GM18502 (cell line): ENCODE measurements around the gene AFG3L2.

ENCODE experiments used
- ATAC-seq: cut with Tn5 transposase; IDR thresholded peaks from one replicate; pipeline ENCODE4 v1.9.1; 2021; ENCODE audit warnings: mild to moderate bottlenecking; ENCODE audit not compliant: unreplicated experiment, poor library complexity

The AFG3L2 gene

DNA sequence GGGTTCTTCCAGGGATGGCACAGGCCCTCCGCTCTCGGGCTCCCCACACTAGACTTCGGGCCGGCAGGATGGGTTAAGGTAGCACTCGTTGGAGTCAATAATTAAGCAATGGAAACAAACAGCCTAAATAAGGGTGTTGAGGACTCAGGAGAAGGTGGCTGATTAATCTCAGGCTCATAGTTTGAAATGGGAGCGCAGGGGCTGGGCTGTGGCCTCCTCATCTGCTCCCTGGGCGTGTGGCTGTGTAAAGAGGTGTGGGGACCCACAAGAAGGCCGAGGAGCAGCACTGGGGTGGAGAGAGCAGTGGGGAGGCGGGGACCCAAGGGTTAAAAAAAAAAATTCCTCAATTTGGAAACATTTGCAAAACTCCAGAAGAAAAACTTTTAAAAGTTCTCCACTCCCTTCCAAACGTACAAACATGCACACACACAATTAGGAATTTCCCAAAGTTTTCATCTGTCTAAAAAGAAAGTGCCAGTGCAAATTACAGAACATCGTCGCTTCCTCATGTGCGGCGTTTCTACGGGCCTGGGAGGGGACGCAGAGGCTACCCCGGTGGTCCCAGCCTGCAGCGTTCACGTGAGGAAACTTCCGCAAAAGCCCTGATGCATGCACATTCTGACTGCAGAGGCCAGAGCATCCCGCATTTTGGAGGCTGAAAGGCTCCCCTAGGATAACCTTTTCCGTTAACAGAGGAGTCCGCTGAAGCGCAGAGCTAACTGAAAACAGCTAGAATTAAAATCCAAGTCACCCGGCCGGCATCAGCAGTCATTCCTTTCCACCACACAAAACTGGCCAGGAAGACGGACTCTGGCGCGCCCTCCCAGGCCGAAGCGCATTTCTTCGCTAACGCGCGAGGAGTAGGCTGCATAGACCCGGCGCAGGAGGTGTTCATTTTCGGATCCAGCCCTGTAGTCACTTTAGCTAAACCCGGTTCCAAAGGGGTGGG is 70.0 kb downstream of the AFG3L2 start:
- peak; percentile 21 for ATAC-seq

GRCh38 chr18:12305930-12306629 is 70.9 kb downstream of the AFG3L2 start:
- no peak for ATAC-seq

- ATAC-seq = no peak
Observed at GRCh38 chr18:12305211-12305610, 71.8 kb downstream of the AFG3L2 start.

- ATAC-seq = no peak
Observed at GRCh38 chr18:12304351-12305210, 72.4 kb downstream of the AFG3L2 start.

DNA sequence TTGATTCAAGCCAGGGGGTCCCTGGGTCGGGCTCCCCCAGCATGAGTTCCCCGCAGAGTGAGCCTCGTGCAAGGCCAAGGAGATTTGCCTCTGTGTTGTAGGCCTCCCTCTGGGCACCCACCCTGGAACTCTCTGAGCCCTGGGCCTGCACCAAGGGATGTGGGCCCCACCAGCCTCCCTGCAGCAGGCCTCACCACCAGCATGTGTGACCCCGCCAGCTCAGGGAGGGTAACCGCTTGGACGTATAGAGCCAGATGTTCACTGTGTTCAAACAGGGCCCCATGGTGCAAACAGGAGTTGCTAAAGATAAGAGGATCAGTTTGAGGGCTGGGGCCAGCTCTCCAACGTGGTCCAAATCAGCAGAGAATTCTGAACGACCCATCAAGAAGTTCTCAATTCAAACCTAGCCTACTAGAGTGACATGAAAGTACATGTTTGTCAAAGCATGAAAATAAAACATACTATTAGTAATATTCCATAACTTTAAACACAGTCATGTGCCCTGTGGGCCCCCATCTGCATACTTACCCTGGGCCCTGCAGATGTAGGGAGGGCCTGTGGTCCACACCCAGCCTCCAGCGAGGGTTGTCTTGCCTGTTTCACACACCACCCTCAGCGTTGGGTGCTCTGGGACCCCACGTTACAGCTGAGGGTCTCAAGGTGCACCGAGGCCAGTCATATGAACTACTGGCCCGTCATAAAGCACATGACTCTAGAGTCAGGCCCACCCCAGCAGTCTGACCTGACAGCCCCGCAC is 74.5 kb downstream of the AFG3L2 start:
- no peak for ATAC-seq

DNA sequence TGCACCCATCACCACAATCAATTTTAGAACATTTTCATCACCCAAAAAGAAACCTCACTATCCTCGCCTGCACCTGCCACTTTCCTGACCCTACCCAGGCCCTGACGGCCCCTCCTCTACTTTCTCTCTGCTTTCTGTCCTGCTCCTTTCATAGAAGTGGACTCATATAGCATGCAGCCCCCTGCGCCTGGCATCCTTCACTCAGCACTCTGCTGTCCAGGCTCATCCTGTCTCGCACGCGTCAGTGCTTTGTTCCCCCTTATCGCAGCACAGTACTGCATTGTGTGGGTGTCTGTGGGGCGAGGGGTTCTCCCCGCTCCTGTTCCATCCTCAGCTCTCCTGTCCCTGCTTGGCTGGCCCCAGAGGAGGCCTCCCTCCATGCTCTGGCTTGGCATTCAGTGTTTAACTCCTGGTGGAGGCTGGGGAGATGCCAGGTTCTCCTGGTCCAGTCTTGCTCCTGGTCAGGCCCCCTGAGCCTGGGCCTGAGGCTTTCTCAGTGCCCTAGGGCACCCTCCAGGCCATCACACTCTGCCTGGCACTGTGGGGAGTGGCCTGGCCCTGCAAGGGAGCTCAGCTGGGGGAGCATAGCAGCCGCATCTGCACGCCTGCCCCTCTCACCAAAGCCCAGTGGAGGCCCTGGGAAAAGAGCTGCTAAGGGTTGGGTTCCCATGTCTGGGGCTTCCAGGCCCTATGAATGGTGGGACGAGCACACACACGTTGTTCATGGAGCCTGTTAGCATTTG is 75.6 kb downstream of the AFG3L2 start:
- ATAC-seq = no peak

GRCh38 chr18:12299862-12300261 is 77.2 kb downstream of the AFG3L2 start:
- no peak for ATAC-seq

GRCh38 chr18:12296457-12296856 is 80.6 kb downstream of the AFG3L2 start:
- ATAC-seq = no peak

DNA sequence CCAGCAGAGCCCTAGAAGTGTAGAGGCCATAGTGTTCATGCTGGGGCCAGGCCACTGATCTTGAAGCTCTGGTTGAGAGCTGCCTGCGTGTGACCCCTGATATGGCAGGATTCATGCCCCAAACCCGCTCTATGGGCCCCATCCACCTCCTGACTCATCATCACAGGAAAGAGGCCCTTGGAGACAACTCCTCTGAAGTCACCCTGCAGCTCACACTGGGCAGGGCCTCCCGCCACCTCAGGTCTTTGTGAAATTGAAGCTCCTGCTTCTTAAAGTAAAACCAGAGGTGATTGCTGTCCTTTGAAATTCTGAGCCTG is 81.0 kb downstream of the AFG3L2 start:
- ATAC-seq = no peak

DNA sequence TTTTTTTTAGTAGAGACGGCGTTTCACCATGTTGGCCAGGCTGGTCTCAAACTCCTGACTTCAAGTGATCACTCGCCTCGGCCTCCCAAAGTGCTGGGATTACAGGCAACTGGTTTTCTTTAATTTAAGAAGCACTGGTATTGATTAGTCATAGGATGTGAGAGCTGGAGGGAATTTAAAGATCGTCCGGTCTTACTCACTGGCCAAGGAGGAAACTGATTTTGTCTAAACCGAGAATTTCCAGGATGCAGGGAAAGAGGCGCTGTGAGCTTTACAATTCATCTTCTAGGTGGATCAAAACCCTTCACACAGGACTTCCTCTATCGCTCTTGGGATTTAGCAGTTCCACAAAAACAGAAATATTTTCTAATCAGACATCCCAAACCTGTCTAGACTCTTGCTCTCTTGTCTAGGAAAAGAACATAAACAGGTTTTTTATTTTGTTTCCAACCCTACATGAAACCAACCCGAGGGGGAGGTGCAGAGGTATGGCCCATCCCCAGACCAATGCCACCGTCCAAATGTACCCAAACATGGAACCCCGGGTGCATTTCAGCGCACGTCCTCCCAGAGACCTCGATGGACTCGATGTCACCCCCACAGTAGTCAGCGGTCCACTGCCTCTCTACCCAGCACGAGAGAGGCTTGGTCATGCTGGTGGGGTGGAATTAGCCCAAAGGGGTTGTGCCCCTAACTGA is 81.5 kb downstream of the AFG3L2 start:
- ATAC-seq = no peak

- ATAC-seq = no peak
Observed at GRCh38 chr18:12293831-12294230, 83.2 kb downstream of the AFG3L2 start.

- no peak for ATAC-seq
Observed at GRCh38 chr18:12291690-12292089, 85.3 kb downstream of the AFG3L2 start.

GRCh38 chr18:12291161-12291560 is 85.9 kb downstream of the AFG3L2 start:
- no peak for ATAC-seq

GRCh38 chr18:12290086-12290485 is 86.9 kb downstream of the AFG3L2 start:
- ATAC-seq = no peak

- no peak for ATAC-seq
Observed at GRCh38 chr18:12288403-12288755, 88.6 kb downstream of the AFG3L2 start.

DNA sequence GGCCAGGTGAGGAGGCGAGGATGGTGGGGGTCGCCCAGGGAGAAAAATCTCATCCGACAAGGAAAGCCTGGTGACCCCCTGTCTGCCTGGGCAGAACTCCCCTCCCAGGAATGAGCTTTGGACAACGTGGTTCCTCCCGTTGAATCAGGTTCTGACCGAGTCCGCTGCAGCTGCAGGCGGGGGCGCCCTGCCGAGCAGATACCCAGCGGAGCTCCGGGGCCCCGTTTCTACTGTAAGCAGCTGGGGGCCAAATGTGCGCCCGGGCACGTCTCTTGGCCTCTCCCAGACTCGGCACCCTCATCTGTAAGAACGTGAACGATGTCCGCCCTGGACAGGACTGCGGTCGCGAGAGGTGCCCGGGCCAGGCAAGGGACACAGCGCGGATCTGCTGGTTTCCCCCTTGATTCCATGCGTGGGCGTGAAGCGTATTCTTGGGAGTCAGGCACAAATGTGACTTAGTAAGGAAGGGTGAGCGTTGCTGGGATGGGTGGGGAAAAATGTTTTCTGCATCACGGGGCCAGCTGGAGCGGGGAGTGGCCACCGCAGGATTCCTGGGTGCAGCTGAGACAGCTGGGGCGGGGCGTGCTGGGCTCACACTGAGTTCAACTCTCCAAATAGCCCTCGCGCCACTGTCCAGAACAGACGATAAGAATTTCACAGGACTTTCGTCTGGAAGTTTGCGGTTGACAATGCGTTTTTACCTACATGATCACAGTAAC is 89.2 kb downstream of the AFG3L2 start:
- no peak for ATAC-seq

GRCh38 chr18:12287131-12287681 is 89.8 kb downstream of the AFG3L2 start:
- no peak for ATAC-seq

DNA sequence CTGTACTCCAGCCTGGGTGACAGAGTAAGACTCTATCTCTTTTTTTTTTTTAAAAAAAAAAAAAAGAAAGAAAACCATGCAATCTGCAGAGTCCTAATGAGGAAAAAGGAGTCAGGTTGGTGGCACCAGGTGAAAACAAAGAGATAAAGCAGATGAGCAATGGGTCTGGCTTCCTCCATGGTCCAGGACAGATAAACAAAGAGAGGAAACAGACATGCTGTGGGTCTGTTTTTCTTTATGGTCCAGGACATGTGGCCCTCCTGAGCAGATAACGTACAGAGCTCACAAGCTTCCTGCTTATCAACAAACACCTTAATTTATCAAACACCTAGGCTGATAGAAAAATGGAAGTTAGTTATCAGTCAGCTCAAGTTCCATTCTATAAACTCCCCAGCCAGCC is 93.4 kb downstream of the AFG3L2 start:
- ATAC-seq = no peak
